ENCODE results near the gene AMPD3. TPM values are rescaled to one million over a fixed set of nuclear protein-coding genes. Genes with fewer than 3 reads are reported as not detected.
A peak's percentile ranks its signal among the peaks of the same experiment; 100 is the strongest.

Gene AMPD3
- total and polyA plus RNA-seq, 10 donors = 9.3 to 54.7 (median 25.2) TPM

- TF ChIP-seq POLR2A (IDR thresholded peaks at IDR 0.05) (no peak), CTCF (IDR thresholded peaks at IDR 0.05 in 8 of 11, conservative IDR thresholded peaks at IDR 0.05 in 3 of 11) (no peak), POLR2AphosphoS5 (IDR thresholded peaks at IDR 0.05) (no peak)
- intact Hi-C loops (cut with DNase I; ENCODE audit: low total_unique reads) = no loop called here
- H3K4me1 ChIP-seq = peaks cover 0 to 16% (median 0%) of the 10 kb centered on the region in 6 donors
- no peaks in the 10 kb centered on the region for H3K9me3 ChIP-seq
- peaks cover 0 to 98% (median 32%) of the 10 kb centered on the region in 6 donors for H3K36me3 ChIP-seq
- peak overlapping the region in 3 of 8 donors; percentile 14 to 56 (median 45) for H3K27ac ChIP-seq
- 93 to 98% (median 95%) methylated on average over 8 of the region's 8 CpGs for WGBS, 5 donors
- H3K4me3 ChIP-seq = no peak overlapping the region
- no peaks in the 10 kb centered on the region for H3K27me3 ChIP-seq (replicated peaks in 1 of 7)
- DNase-seq = no peak
These were observed 22.6 kb downstream of the AMPD3 start for GRCh38 chr11:10477690-10478046.

GRCh38 chr11:10478066-10478465, 23.0 kb downstream of the AMPD3 start:
- Histone ChIP-seq H3K27ac (peak overlapping the region in 2 of 8 donors; percentile 14 to 56), H3K4me1 (peaks cover 0 to 16% (median 0%) of the 10 kb centered on the region in 6 donors), H3K27me3 (replicated peaks in 1 of 7) (no peaks in the 10 kb centered on the region), H3K4me3 (no peak overlapping the region), H3K36me3 (peaks cover 0 to 98% (median 34%) of the 10 kb centered on the region in 6 donors), H3K9me3 (no peaks in the 10 kb centered on the region)
- WGBS, 5 donors = 63 to 83% (median 78%) methylated on average over 3 of the region's 3 CpGs
- intact Hi-C loops (cut with DNase I; ENCODE audit: low total_unique reads) = no loop called here
- TF ChIP-seq POLR2A (IDR thresholded peaks at IDR 0.05) (no peak), POLR2AphosphoS5 (IDR thresholded peaks at IDR 0.05) (no peak), CTCF (IDR thresholded peaks at IDR 0.05 in 8 of 11, conservative IDR thresholded peaks at IDR 0.05 in 3 of 11) (no peak)
- DNase-seq = no peak

- Histone ChIP-seq H3K9me3 (no peaks in the 10 kb centered on the region), H3K27me3 (replicated peaks in 1 of 7) (no peaks in the 10 kb centered on the region), H3K36me3 (peaks cover 0 to 98% (median 36%) of the 10 kb centered on the region in 6 donors), H3K27ac (peak overlapping the region in 2 of 8 donors; percentile 14 to 16), H3K4me1 (peaks cover 0 to 16% (median 0%) of the 10 kb centered on the region in 6 donors), H3K4me3 (no peak overlapping the region)
- intact Hi-C loops (cut with DNase I; ENCODE audit: low total_unique reads) = no loop called here
- TF ChIP-seq POLR2AphosphoS5 (IDR thresholded peaks at IDR 0.05) = no peak
- TF ChIP-seq POLR2A (IDR thresholded peaks at IDR 0.05) = no peak
- no peak for TF ChIP-seq CTCF (IDR thresholded peaks at IDR 0.05 in 8 of 11, conservative IDR thresholded peaks at IDR 0.05 in 3 of 11)
- 93 to 98% (median 94%) methylated on average over 9 to 16 of the region's 16 CpGs for WGBS, 5 donors
- no peak for DNase-seq
These were observed 23.8 kb downstream of the AMPD3 start for GRCh38 chr11:10478574-10479550.

GRCh38 chr11:10480026-10480425, 25.0 kb downstream of the AMPD3 start:
- DNase-seq = no peak
- Histone ChIP-seq H3K9me3 (no peaks in the 10 kb centered on the region), H3K4me1 (peaks cover 0 to 16% (median 0%) of the 10 kb centered on the region in 6 donors), H3K27me3 (replicated peaks in 1 of 7) (no peaks in the 10 kb centered on the region), H3K4me3 (no peak overlapping the region), H3K36me3 (peaks cover 0 to 98% (median 45%) of the 10 kb centered on the region in 6 donors), H3K27ac (no peak overlapping the region)
- intact Hi-C loops (cut with DNase I; ENCODE audit: low total_unique reads) = no loop called here
- TF ChIP-seq POLR2AphosphoS5 (IDR thresholded peaks at IDR 0.05) = no peak
- TF ChIP-seq POLR2A (IDR thresholded peaks at IDR 0.05) = no peak
- TF ChIP-seq CTCF (IDR thresholded peaks at IDR 0.05 in 8 of 11, conservative IDR thresholded peaks at IDR 0.05 in 3 of 11) = no peak
- 88 to 93% (median 92%) methylated on average over 5 to 6 of the region's 6 CpGs for WGBS, 5 donors
